SH-SY5Y (cell line): Measurements from ENCODE around the gene CNDP2.

ENCODE experiments used
- GATA2 ChIP-seq: IDR thresholded peaks from 2 replicates; pipeline ENCODE4 v1.6.1; 2011; ENCODE audit warnings: mild to moderate bottlenecking, low read depth, low read length
- GATA3 ChIP-seq: IDR thresholded peaks from 2 replicates; pipeline ENCODE4 v1.6.1; 2011; ENCODE audit warnings: low read depth, mild to moderate bottlenecking, low read length, moderate library complexity

- no peak; the same call in 1 of the 2 replicates for TF ChIP-seq GATA2
- TF ChIP-seq GATA3: no peak
Observed at GRCh38 chr18:74562131-74562730, 66.1 kb downstream of the CNDP2 start.
